NCI-H128 (cell line): ENCODE data around the gene DMWD.
A peak's percentile ranks its signal among the peaks of the same experiment; 100 is the strongest.

Experiments used
- DNase-seq: peaks from one replicate; lab custom pipeline; 2025; ENCODE audit not compliant: unreplicated experiment; lab: John Stamatoyannopoulos, UW

The DMWD gene

GRCh38 chr19:45786533-45786894 lies 6.1 kb downstream of the DMWD start:
- no peak for DNase-seq

GRCh38 chr19:45785781-45786532 lies 6.7 kb downstream of the DMWD start:
- no peak for DNase-seq

- DNase-seq: no peak
These were observed 7.5 kb downstream of the DMWD start for GRCh38 chr19:45785097-45785496.

- DNase-seq: no peak
These were observed 8.5 kb downstream of the DMWD start for GRCh38 chr19:45784096-45784495.

- no peak for DNase-seq
These were observed 9.5 kb downstream of the DMWD start for GRCh38 chr19:45782820-45783785.

GRCh38 chr19:45782162-45782691 lies 10.4 kb downstream of the DMWD start, which contains the start of gene DMPK:
Gene DMPK, minus strand, starts transcription at chr19:45782490. Its CDS starts 138 bp downstream, at chr19:45782352.
- no peak for DNase-seq

- DNase-seq: peak; percentile 39
These were observed 11.2 kb downstream of the DMWD start for GRCh38 chr19:45781214-45782161.

- DNase-seq: no peak
These were observed 12.0 kb downstream of the DMWD start for GRCh38 chr19:45780448-45781213.

- DNase-seq: no peak
These were observed 12.5 kb downstream of the DMWD start for GRCh38 chr19:45780146-45780447.

- no peak for DNase-seq
These were observed 13.2 kb downstream of the DMWD start for GRCh38 chr19:45779231-45780145.

- DNase-seq: no peak
These were observed 14.5 kb downstream of the DMWD start for GRCh38 chr19:45778010-45778661.

GRCh38 chr19:45777395-45777961 lies 15.2 kb downstream of the DMWD start:
- no peak for DNase-seq

GRCh38 chr19:45774765-45775164 lies 17.9 kb downstream of the DMWD start:
- DNase-seq: no peak

- no peak for DNase-seq
These were observed 19.3 kb downstream of the DMWD start for GRCh38 chr19:45773384-45773783.

- no peak for DNase-seq
These were observed 19.7 kb downstream of the DMWD start for GRCh38 chr19:45772912-45773311.

- no peak for DNase-seq
These were observed 20.4 kb downstream of the DMWD start for GRCh38 chr19:45772130-45772840.

- DNase-seq: no peak
These were observed 21.2 kb downstream of the DMWD start for GRCh38 chr19:45771311-45771933.
